ENCODE measurements around the gene CCDC171. TPM values are rescaled to one million over a fixed set of nuclear protein-coding genes. Genes with fewer than 3 reads are reported as not detected.

CCDC171 gene
- total and polyA plus RNA-seq, 12 donors = 1.2 to 4.9 (median 2.7) TPM

- no peaks in the 10 kb centered on the region for H3K36me3 ChIP-seq (replicated peaks in 1 of 2)
- DNase-seq = no peak
- intact Hi-C loops (cut with DNase I) = no loop called here
- H3K4me3 ChIP-seq = no peak overlapping the region
- H3K27me3 ChIP-seq = no peaks in the 10 kb centered on the region
- H3K4me1 ChIP-seq (replicated peaks in 1 of 2) = no peaks in the 10 kb centered on the region
- TF ChIP-seq CTCF (IDR thresholded peaks at IDR 0.05) (no peak), POLR2A (IDR thresholded peaks at IDR 0.05) (no peak)
- H3K9me3 ChIP-seq (replicated peaks in 1 of 3) = no peaks in the 10 kb centered on the region
- WGBS, 4 donors = 62 to 77% (median 72%) methylated on average over 2 of the region's 2 CpGs
- H3K27ac ChIP-seq = no peak overlapping the region
Observed at GRCh38 chr9:15867334-15867733, 314.5 kb downstream of the CCDC171 start.

GRCh38 chr9:15867988-15868387 lies 315.1 kb downstream of the CCDC171 start:
- DNase-seq = no peak
- H3K4me1 ChIP-seq (replicated peaks in 1 of 2) = no peaks in the 10 kb centered on the region

DNA sequence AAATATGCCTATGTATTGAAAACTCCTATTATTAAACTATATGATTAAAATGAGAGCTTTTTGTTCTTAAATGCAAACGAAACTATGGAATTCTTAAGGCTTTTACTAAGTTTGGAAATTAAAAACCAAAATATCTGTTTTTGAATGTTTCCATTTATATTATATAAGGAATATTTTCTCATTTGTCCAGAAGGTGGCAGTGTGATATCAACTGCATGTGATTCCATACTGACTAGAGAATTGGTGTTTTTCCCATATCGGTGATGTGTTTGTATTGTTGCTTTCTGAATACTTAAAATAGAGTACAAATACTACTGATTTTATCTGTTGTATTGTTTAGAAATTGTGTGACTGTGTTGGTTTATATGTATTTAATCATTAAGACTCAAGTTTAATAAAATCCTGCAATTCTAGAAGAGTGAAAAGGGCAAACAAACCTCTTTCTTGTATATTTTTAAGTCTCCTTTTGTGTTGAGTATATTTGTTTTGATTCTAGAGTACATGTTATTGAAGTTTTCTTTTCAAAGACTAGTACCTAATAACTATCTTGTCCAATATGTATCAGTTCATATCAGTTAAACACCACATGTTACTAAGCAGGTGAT lies 320.8 kb downstream of the CCDC171 start:
- Histone ChIP-seq H3K27me3 (no peaks in the 10 kb centered on the region), H3K4me3 (no peak overlapping the region), H3K9me3 (replicated peaks in 1 of 3) (peaks cover 0 to 4% (median 0%) of the 10 kb centered on the region in 3 donors), H3K4me1 (replicated peaks in 1 of 2) (no peaks in the 10 kb centered on the region), H3K36me3 (replicated peaks in 1 of 2) (no peaks in the 10 kb centered on the region), H3K27ac (no peak overlapping the region)
- TF ChIP-seq CTCF (IDR thresholded peaks at IDR 0.05) (peak; percentile 53 to 77 (median 64)), POLR2A (IDR thresholded peaks at IDR 0.05) (no peak)
- WGBS, 4 donors = 4 to 10% (median 7%) methylated on average over 2 of the region's 2 CpGs
- no peak for DNase-seq
- intact Hi-C loops (cut with DNase I) = loop anchor here in 1 of 2 donors (5.0 kb wide), 1 partner anchor 264 kb away; no protein-coding TSS in a partner anchor

More at GRCh38 chr9:15867988-15868387, 315.1 kb downstream of the CCDC171 start:
- intact Hi-C loops (cut with DNase I) = no loop called here
- no peak overlapping the region for H3K4me3 ChIP-seq
- H3K9me3 ChIP-seq (replicated peaks in 1 of 3) = no peaks in the 10 kb centered on the region
- TF ChIP-seq CTCF (IDR thresholded peaks at IDR 0.05) (no peak), POLR2A (IDR thresholded peaks at IDR 0.05) (no peak)
- H3K27me3 ChIP-seq = no peaks in the 10 kb centered on the region
- no peak overlapping the region for H3K27ac ChIP-seq
- no peaks in the 10 kb centered on the region for H3K36me3 ChIP-seq (replicated peaks in 1 of 2)

- H3K9me3 ChIP-seq (replicated peaks in 1 of 3) = no peaks in the 10 kb centered on the region
- no peak for DNase-seq
- no peak overlapping the region for H3K4me3 ChIP-seq
- no peaks in the 10 kb centered on the region for H3K36me3 ChIP-seq (replicated peaks in 1 of 2)
- intact Hi-C loops (cut with DNase I) = no loop called here
- no peaks in the 10 kb centered on the region for H3K4me1 ChIP-seq (replicated peaks in 1 of 2)
- H3K27me3 ChIP-seq = no peaks in the 10 kb centered on the region
- TF ChIP-seq CTCF (IDR thresholded peaks at IDR 0.05) (no peak), POLR2A (IDR thresholded peaks at IDR 0.05) (no peak)
- no peak overlapping the region for H3K27ac ChIP-seq
- WGBS, 4 donors = 71 to 80% (median 79%) methylated on average over 4 of the region's 4 CpGs
Observed at GRCh38 chr9:15882328-15882727, 329.5 kb downstream of the CCDC171 start.
